ENCODE data around the gene RAD51AP1.
"Not testable (repeated sequence)": the region's sequence is repeated elsewhere in the genome, so short reads cannot be mapped to it uniquely, and the experiment has no call there.

Gene RAD51AP1

DNA sequence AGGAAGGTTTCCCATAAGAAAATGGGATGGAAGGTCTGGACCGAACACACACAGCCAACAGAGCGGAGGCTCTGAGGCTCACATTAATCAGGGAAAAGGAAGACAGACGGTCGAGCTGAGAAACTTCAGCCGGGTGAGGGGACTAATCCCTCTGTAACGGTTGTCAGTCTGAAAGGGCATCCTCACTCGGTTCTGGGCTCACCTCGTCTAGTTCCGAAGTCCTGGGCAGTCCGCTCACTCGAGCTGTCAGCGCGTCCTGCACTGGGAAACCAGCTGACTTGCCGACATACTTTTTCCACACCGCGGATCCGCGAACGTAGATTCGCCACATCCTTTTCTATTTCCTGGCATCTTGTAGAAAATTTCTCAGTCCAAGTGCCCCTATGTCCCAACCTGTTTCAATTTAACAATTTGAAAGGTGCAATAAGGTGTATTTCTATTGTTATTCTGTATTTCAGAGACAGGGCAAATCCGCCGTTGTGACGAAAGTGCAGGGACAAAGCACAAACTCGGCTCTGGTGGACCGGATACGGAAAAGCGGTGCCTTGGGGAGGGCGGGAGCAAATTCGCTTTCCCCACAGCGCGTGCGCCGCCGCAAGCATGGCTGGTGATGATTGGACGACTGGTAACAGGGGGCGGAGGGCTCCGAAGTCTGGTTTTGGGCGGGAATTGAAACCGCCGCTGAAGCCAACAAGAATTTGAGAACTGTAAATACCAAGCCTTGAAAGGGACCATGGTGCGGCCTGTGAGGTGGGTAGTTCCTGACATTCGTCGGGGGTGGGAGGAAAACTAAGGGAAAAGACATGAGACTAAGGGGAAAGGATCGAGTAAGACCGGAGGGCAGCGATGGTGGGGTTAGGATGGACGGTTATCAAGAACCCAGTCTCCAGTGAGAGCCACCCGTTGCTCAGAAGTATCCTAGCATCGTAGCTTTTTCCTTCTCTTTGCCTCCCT, at the start of gene RAD51AP1:
Gene RAD51AP1, plus strand, starts transcription at position 684 of the 954 bp plus-strand sequence. Its CDS starts 50 bp downstream, at position 734.
- in situ Hi-C loops (cut with MboI; ENCODE audit: low sequenced_read_pairs), result no loop called here

GRCh38 chr12:4489556-4489955, 49.1 kb upstream of the RAD51AP1 start:
- in situ Hi-C loops (cut with MboI; ENCODE audit: low sequenced_read_pairs), result no loop called here

- in situ Hi-C loops (cut with MboI; ENCODE audit: low sequenced_read_pairs), result no loop called here
Measured at GRCh38 chr12:4490973-4491372, 47.7 kb upstream of the RAD51AP1 start.

- in situ Hi-C loops (cut with MboI; ENCODE audit: low sequenced_read_pairs), result no loop called here
Measured at GRCh38 chr12:4496145-4496838, 42.4 kb upstream of the RAD51AP1 start.

- in situ Hi-C loops (cut with MboI; ENCODE audit: low sequenced_read_pairs), result no loop called here
Measured at GRCh38 chr12:4499186-4499585, 39.5 kb upstream of the RAD51AP1 start.

- in situ Hi-C loops (cut with MboI; ENCODE audit: low sequenced_read_pairs), result no loop called here
Measured at GRCh38 chr12:4505376-4505986, 33.2 kb upstream of the RAD51AP1 start.

DNA sequence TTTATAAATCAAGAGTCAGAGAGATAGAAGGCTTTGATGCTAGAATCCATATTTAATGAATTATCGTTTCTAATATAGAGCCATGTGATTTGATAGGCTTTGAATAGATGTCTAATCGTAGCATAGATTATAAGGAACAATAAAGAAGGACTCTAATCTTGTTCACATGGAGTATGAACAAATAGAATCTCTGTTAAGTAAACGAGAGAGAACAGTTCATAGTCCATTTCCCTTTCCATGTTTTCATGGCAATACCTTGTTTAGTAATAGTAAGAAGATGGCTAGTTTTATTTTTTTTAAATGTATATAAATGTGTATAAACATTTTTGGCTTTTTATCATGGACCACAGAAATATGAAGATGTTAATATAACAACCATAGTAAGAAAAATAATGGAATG, 32.3 kb upstream of the RAD51AP1 start:
- in situ Hi-C loops (cut with MboI; ENCODE audit: low sequenced_read_pairs), result no loop called here

GRCh38 chr12:4506870-4507269, 31.8 kb upstream of the RAD51AP1 start:
- in situ Hi-C loops (cut with MboI; ENCODE audit: low sequenced_read_pairs), result no loop called here

DNA sequence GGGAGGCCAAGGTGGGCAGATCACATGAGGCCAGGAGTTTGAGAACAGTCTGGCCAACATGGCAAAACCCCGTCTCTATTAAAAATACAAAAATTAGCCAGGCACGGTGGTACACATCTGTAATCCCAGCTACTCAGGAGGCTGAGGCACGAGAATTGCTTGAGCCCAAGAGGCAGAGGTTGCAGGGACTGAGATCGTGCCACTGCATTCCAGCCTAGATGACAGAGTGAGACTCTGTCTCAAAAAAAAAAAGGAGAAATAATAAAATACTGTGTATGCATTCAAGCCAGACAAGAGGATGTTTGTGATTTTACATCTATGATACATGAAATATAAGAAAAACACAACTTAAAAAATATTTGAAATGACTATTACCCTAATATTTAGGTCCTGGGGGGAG, 30.2 kb upstream of the RAD51AP1 start:
- in situ Hi-C loops (cut with MboI; ENCODE audit: low sequenced_read_pairs), result not testable (repeated sequence)

DNA sequence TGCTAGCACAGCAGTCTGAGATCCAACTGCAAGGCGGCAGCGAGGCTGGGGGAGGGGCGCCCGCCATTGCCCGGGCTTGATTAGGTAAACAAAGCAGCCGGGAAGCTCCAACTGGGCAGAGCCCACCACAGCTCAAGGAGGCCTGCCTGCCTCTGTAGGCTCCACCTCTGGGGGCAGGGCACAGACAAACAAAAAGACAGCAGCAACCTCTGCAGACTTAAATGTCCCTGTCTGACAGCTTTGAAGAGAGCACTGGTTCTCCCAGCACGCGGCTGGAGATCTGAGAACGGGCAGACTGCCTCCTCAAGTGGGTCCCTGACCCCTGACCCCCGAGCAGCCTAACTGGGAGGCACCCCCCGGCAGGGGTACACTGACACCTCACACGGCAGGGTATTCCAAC, 29.4 kb upstream of the RAD51AP1 start:
- in situ Hi-C loops (cut with MboI; ENCODE audit: low sequenced_read_pairs), result not testable (repeated sequence)

- in situ Hi-C loops (cut with MboI; ENCODE audit: low sequenced_read_pairs), result no loop called here
Measured at GRCh38 chr12:4518106-4518728, 20.5 kb upstream of the RAD51AP1 start.

DNA sequence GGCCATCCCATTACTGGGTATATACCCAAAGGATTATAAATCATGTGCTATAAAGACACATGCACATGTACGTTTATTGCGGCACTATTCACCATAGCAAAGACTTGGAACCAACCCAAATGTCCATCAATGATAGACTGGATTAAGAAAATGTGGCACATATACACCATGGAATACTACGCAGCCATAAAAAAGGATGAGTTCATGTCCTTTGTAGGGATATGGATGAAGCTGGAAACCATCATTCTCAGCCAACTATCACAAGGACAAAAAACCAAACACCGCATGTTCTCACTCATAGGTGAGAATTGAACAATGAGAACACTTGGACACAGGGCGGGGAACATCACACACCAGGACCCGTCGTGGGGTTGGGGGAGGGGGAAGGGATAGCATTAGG, 15.2 kb upstream of the RAD51AP1 start:
- in situ Hi-C loops (cut with MboI; ENCODE audit: low sequenced_read_pairs), result not testable (repeated sequence)

DNA sequence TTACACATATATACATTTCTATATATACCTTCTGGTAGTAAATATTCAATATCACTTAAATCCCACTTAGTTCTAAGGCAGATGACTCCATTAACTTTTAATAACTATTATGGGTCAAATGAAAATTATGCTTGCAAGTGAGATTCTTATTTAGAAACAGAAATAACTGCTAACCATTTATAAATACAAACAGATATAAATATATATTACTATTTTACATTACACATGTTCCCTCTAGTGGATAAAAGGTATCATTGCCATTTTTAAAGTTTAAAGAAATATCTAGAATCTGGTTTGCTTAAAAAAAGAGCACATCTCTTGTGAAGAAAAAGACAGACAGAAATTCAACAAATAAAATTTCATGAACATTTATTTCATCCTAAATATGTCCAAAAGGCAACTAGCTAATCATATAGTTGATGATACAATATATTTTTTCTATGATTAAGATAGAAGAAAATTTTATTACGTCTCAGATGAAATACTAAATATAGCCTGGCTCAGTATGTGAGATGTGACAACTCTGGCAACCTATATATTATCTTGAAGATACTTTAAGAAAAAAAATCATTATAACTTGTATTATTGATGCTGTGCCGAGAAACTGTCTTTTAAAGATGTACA, 11.7 kb upstream of the RAD51AP1 start:
- in situ Hi-C loops (cut with MboI; ENCODE audit: low sequenced_read_pairs), result no loop called here

DNA sequence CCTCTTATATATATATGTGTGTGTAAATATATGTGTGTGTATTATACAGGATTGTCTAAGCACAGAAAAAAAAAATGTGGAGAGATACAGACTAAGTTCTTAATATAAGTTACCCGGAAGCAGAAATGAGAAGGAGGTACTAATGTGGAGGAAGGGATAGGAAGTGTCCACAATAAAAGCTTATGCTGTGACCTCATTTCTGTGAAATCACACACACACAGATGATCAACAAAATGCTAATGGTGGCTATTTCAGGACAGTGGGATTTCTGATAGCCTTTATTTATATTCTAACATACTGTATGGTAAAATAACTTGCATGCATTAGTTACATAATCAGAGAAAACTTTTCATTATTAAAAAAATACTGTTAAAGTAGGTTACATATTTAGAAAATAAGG, 8.5 kb upstream of the RAD51AP1 start:
- in situ Hi-C loops (cut with MboI; ENCODE audit: low sequenced_read_pairs), result no loop called here

DNA sequence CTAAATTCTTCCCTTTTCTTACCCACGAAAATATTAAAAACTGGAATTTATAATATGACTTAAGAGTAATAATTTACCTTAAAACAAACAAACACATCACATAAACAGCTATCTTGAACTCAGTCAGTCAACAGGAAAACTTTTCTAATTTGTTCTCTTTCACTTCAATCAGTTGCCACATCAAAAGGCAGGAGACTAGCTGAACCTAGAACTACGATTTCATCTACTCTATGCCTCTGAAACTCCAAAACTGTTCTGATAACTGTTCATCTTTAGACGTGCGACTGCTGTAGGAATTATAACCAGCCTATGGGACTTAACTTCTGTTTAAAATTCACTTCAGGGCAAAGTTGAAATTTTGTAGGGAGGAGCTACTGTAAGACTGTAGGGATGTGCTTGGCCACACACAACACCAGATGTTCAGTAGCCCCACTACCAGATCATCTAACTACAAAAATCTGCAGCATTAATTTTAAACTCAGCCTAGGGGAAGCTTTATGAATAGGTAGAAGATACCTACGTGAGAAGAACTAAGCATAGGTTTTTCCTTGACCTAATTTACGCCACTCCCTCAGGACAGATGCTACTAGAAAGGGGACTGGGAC, 7.6 kb upstream of the RAD51AP1 start:
- in situ Hi-C loops (cut with MboI; ENCODE audit: low sequenced_read_pairs), result no loop called here

- in situ Hi-C loops (cut with MboI; ENCODE audit: low sequenced_read_pairs), result no loop called here
Measured at GRCh38 chr12:4535092-4535491, 3.6 kb upstream of the RAD51AP1 start.

- in situ Hi-C loops (cut with MboI; ENCODE audit: low sequenced_read_pairs), result no loop called here
Measured at GRCh38 chr12:4535871-4536270, 2.8 kb upstream of the RAD51AP1 start.

GRCh38 chr12:4539167-4539870, 629 bp downstream of the RAD51AP1 start:
- in situ Hi-C loops (cut with MboI; ENCODE audit: low sequenced_read_pairs), result no loop called here

- in situ Hi-C loops (cut with MboI; ENCODE audit: low sequenced_read_pairs), result no loop called here
Measured at GRCh38 chr12:4540170-4540569, 1.5 kb downstream of the RAD51AP1 start.

- in situ Hi-C loops (cut with MboI; ENCODE audit: low sequenced_read_pairs), result no loop called here
Measured at GRCh38 chr12:4540638-4541037, 1.9 kb downstream of the RAD51AP1 start.

Measured in HL-60/S4 treated with retinoic acid at 250 ng/mL for 4 days and 3 days (cell line).